Measurements from ENCODE around the gene ZBTB12.
"Not testable (repeated sequence)": the region's sequence is repeated elsewhere in the genome, so short reads cannot be mapped to it uniquely, and the experiment has no call there.

The ZBTB12 gene

DNA sequence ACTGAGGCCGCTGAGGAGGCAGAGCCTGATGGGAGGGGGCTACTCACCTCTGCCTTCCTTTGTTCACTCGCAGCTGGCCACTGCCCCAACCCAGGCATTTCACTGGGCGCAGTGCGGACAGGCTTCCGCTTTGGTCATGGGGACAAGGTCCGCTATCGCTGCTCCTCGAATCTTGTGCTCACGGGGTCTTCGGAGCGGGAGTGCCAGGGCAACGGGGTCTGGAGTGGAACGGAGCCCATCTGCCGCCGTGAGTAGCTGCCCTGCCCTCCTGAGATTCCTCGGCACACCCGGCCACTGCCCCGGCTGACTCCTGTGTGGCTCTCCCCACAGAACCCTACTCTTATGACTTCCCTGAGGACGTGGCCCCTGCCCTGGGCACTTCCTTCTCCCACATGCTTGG lies 31.7 kb upstream of the ZBTB12 start:
- H3K9me3 ChIP-seq (ENCODE audit: control insufficient read depth, insufficient read depth, low read depth, low read length): no peaks in the 10 kb centered on the region
- TF ChIP-seq ZNF155 (tag by site-specific recombination; IDR thresholded peaks at IDR 0.05) (no peak), ZNF121 (tag by site-specific recombination; IDR thresholded peaks at IDR 0.05) (no peak), ZNF785 (tag by site-specific recombination; IDR thresholded peaks at IDR 0.05) (no peak), SALL2 (tag by site-specific recombination; IDR thresholded peaks at IDR 0.05; ENCODE audit: borderline replicate concordance) (no peak), ZIC2 (tag by site-specific recombination; IDR thresholded peaks at IDR 0.05) (no peak), GLIS1 (tag by site-specific recombination; IDR thresholded peaks at IDR 0.05) (no peak), ZNF19 (tag by site-specific recombination; IDR thresholded peaks at IDR 0.05; ENCODE audit: low read depth) (no peak)
- TF ChIP-seq, protein P1, sequence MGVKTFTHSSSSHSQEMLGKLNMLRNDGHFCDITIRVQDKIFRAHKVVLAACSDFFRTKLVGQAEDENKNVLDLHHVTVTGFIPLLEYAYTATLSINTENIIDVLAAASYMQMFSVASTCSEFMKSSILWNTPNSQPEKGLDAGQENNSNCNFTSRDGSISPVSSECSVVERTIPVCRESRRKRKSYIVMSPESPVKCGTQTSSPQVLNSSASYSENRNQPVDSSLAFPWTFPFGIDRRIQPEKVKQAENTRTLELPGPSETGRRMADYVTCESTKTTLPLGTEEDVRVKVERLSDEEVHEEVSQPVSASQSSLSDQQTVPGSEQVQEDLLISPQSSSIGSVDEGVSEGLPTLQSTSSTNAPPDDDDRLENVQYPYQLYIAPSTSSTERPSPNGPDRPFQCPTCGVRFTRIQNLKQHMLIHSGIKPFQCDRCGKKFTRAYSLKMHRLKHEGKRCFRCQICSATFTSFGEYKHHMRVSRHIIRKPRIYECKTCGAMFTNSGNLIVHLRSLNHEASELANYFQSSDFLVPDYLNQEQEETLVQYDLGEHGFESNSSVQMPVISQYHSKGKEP (tag by site-specific recombination; IDR thresholded peaks at IDR 0.05): no peak
- TF ChIP-seq, protein P2, sequence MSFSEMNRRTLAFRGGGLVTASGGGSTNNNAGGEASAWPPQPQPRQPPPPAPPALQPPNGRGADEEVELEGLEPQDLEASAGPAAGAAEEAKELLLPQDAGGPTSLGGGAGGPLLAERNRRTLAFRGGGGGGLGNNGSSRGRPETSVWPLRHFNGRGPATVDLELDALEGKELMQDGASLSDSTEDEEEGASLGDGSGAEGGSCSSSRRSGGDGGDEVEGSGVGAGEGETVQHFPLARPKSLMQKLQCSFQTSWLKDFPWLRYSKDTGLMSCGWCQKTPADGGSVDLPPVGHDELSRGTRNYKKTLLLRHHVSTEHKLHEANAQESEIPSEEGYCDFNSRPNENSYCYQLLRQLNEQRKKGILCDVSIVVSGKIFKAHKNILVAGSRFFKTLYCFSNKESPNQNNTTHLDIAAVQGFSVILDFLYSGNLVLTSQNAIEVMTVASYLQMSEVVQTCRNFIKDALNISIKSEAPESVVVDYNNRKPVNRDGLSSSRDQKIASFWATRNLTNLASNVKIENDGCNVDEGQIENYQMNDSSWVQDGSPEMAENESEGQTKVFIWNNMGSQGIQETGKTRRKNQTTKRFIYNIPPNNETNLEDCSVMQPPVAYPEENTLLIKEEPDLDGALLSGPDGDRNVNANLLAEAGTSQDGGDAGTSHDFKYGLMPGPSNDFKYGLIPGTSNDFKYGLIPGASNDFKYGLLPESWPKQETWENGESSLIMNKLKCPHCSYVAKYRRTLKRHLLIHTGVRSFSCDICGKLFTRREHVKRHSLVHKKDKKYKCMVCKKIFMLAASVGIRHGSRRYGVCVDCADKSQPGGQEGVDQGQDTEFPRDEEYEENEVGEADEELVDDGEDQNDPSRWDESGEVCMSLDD (tag by site-specific recombination; IDR thresholded peaks at IDR 0.05): no peak
- TF ChIP-seq, protein P3, sequence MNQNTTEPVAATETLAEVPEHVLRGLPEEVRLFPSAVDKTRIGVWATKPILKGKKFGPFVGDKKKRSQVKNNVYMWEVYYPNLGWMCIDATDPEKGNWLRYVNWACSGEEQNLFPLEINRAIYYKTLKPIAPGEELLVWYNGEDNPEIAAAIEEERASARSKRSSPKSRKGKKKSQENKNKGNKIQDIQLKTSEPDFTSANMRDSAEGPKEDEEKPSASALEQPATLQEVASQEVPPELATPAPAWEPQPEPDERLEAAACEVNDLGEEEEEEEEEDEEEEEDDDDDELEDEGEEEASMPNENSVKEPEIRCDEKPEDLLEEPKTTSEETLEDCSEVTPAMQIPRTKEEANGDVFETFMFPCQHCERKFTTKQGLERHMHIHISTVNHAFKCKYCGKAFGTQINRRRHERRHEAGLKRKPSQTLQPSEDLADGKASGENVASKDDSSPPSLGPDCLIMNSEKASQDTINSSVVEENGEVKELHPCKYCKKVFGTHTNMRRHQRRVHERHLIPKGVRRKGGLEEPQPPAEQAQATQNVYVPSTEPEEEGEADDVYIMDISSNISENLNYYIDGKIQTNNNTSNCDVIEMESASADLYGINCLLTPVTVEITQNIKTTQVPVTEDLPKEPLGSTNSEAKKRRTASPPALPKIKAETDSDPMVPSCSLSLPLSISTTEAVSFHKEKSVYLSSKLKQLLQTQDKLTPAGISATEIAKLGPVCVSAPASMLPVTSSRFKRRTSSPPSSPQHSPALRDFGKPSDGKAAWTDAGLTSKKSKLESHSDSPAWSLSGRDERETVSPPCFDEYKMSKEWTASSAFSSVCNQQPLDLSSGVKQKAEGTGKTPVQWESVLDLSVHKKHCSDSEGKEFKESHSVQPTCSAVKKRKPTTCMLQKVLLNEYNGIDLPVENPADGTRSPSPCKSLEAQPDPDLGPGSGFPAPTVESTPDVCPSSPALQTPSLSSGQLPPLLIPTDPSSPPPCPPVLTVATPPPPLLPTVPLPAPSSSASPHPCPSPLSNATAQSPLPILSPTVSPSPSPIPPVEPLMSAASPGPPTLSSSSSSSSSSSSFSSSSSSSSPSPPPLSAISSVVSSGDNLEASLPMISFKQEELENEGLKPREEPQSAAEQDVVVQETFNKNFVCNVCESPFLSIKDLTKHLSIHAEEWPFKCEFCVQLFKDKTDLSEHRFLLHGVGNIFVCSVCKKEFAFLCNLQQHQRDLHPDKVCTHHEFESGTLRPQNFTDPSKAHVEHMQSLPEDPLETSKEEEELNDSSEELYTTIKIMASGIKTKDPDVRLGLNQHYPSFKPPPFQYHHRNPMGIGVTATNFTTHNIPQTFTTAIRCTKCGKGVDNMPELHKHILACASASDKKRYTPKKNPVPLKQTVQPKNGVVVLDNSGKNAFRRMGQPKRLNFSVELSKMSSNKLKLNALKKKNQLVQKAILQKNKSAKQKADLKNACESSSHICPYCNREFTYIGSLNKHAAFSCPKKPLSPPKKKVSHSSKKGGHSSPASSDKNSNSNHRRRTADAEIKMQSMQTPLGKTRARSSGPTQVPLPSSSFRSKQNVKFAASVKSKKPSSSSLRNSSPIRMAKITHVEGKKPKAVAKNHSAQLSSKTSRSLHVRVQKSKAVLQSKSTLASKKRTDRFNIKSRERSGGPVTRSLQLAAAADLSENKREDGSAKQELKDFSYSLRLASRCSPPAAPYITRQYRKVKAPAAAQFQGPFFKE (tag by site-specific recombination; IDR thresholded peaks at IDR 0.05; ENCODE audit: borderline replicate concordance): no peak
- H3K36me3 ChIP-seq (ENCODE audit: control insufficient read depth in 2 of 2, insufficient read depth in 1 of 2, low read length in 2 of 2): no peaks in the 10 kb centered on the region
- ChIA-PET CTCF (no interaction called here), POLR2A (no interaction called here)
- H3K27ac ChIP-seq (ENCODE audit: extremely low read depth, low read depth, low read length): no peak overlapping the region
- H3K4me1 ChIP-seq (ENCODE audit: control insufficient read depth, insufficient read depth, low read length): no peaks in the 10 kb centered on the region
- no peak overlapping the region for H3K4me3 ChIP-seq (ENCODE audit: low read depth, low read length)

DNA sequence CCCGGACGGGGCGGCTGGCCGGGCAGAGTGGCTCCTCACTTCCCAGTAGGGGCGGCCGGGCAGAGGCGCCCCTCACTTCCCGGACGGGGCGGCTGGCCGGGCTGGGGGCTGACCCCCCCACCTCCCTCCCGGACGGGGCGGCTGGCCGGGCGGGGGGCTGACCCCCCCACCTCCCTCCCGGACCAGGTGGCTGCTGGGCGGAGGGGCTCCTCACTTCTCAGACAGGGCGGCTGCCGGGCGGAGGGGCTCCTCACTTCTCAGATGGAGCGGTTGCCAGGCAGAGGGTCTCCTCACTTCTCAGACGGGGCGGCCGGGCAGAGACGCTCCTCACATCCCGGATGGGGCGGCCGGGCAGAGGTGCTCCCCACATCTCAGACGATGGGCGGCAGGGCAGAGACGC lies 30.3 kb upstream of the ZBTB12 start:
- H3K4me3 ChIP-seq (ENCODE audit: low read depth, low read length); H3K9me3 ChIP-seq (ENCODE audit: control insufficient read depth, insufficient read depth, low read depth, low read length); CTCF ChIA-PET; H3K27ac ChIP-seq (ENCODE audit: extremely low read depth, low read depth, low read length); POLR2A ChIA-PET; H3K4me1 ChIP-seq (ENCODE audit: control insufficient read depth, insufficient read depth, low read length); H3K36me3 ChIP-seq (ENCODE audit: control insufficient read depth in 2 of 2, insufficient read depth in 1 of 2, low read length in 2 of 2): not testable (repeated sequence)

DNA sequence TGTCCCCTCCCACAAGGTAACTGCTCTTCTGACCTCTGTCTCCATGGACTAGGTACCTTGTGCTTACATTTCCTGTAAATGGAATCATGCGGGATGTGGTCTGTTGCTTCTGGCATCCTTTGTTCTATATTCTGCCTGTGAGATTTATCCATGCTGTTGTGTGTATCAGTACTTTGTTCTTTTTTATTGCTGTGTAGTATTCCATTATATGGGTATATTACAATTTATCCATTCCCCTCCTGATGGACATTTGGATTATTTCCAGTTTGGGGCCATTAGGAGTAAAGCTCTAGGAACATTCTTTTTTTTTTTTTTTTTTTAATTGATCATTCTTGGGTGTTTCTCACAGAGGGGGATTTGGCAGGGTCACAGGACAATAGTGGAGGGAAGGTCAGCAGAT lies 29.1 kb upstream of the ZBTB12 start:
- H3K27ac ChIP-seq (ENCODE audit: extremely low read depth, low read depth, low read length): no peak overlapping the region
- TF ChIP-seq ZNF221 (tag by site-specific recombination; IDR thresholded peaks at IDR 0.05; ENCODE audit: borderline replicate concordance) (no peak), ZNF660 (tag by site-specific recombination; IDR thresholded peaks at IDR 0.05) (no peak), ZNF76 (tag by site-specific recombination; IDR thresholded peaks at IDR 0.05; ENCODE audit: borderline replicate concordance, low read depth) (no peak), ZNF146 (tag by site-specific recombination; IDR thresholded peaks at IDR 0.05) (peak; percentile 68), MZF1 (tag by site-specific recombination; IDR thresholded peaks at IDR 0.05; ENCODE audit: borderline replicate concordance) (0 out of 2 replicates have a peak, but pooled peaks have one; percentile 53)
- TF ChIP-seq, protein P4, sequence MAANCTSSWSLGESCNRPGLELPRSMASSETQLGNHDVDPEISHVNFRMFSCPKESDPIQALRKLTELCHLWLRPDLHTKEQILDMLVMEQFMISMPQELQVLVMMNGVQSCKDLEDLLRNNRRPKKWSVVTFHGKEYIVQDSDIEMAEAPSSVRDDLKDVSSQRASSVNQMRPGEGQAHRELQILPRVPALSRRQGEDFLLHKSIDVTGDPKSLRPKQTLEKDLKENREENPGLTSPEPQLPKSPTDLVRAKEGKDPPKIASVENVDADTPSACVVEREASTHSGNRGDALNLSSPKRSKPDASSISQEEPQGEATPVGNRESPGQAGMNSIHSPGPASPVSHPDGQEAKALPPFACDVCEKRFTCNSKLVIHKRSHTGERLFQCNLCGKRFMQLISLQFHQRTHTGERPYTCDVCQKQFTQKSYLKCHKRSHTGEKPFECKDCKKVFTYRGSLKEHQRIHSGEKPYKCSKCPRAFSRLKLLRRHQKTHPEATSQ (tag by site-specific recombination; IDR thresholded peaks at IDR 0.05): no peak
- no peaks in the 10 kb centered on the region for H3K4me1 ChIP-seq (ENCODE audit: control insufficient read depth, insufficient read depth, low read length)
- POLR2A ChIA-PET: interaction anchor here (1.0 kb wide), 1 partner anchor 9 kb away, joined by 5 read pairs; no protein-coding TSS in a partner anchor
- no peaks in the 10 kb centered on the region for H3K36me3 ChIP-seq (ENCODE audit: control insufficient read depth in 2 of 2, insufficient read depth in 1 of 2, low read length in 2 of 2)
- CTCF ChIA-PET: interaction anchor here (0.6 to 3.4 kb wide), 5 partner anchors 13 to 842 kb away, joined by 3 to 17 read pairs (median 4); no protein-coding TSS in a partner anchor
- no peaks in the 10 kb centered on the region for H3K9me3 ChIP-seq (ENCODE audit: control insufficient read depth, insufficient read depth, low read depth, low read length)
- no peak overlapping the region for H3K4me3 ChIP-seq (ENCODE audit: low read depth, low read length)
